HG03045 (cell line): ENCODE results near the gene ZNHIT2.

Experiments
- ATAC-seq: cut with Tn5 transposase; IDR thresholded peaks from one replicate; pipeline ENCODE4 v1.9.1; 2021; ENCODE audit warnings: mild to moderate bottlenecking, moderate library complexity; ENCODE audit not compliant: unreplicated experiment

ZNHIT2 gene

GRCh38 chr11:65134952-65135632 is 17.6 kb upstream of the ZNHIT2 start:
- ATAC-seq, result peak; percentile 60

GRCh38 chr11:65134240-65134951 is 16.9 kb upstream of the ZNHIT2 start, which contains the start of gene SYVN1:
TSS of gene SYVN1 (minus strand) at chr11:65134519. CDS start at chr11:65133601, 918 bp downstream.
- ATAC-seq, result peak; percentile 70

GRCh38 chr11:65133724-65134123 is 16.2 kb upstream of the ZNHIT2 start:
- ATAC-seq, result no peak

- ATAC-seq, result no peak
These were observed 15.6 kb upstream of the ZNHIT2 start for GRCh38 chr11:65132988-65133700.

GRCh38 chr11:65132238-65132987 is 14.9 kb upstream of the ZNHIT2 start:
- ATAC-seq, result no peak

- ATAC-seq, result no peak
These were observed 14.4 kb upstream of the ZNHIT2 start for GRCh38 chr11:65131895-65132237.

GRCh38 chr11:65131417-65131776 is 13.9 kb upstream of the ZNHIT2 start:
- no peak for ATAC-seq

- no peak for ATAC-seq
These were observed 13.3 kb upstream of the ZNHIT2 start for GRCh38 chr11:65130631-65131416.

GRCh38 chr11:65129649-65130441 is 12.3 kb upstream of the ZNHIT2 start:
- ATAC-seq, result no peak

GRCh38 chr11:65128182-65129145 is 11.0 kb upstream of the ZNHIT2 start:
- no peak for ATAC-seq

GRCh38 chr11:65127473-65128181 is 10.1 kb upstream of the ZNHIT2 start:
- no peak for ATAC-seq

GRCh38 chr11:65126624-65127274 is 9.2 kb upstream of the ZNHIT2 start:
- no peak for ATAC-seq

GRCh38 chr11:65125197-65126056 is 7.9 kb upstream of the ZNHIT2 start:
- ATAC-seq, result no peak

- no peak for ATAC-seq
These were observed 7.1 kb upstream of the ZNHIT2 start for GRCh38 chr11:65124480-65125196.

- ATAC-seq, result peak; percentile 65
These were observed 4.6 kb upstream of the ZNHIT2 start, which contains the start of the genes FAU and MRPL49 for GRCh38 chr11:65121865-65122696. TSS of gene FAU (minus strand) at chr11:65122134. CDS start at chr11:65121813, 321 bp downstream. TSS of gene MRPL49 (plus strand) at chr11:65122321. CDS start at chr11:65122347, 26 bp downstream.
